Activated CD4-positive, alpha-beta T cell treated with anti-CD3 and anti-CD28 coated beads, Interleukin-2, amount 10 ng/mL, durations not matched to agents 7 days and 5 days (primary cell): Measurements from ENCODE around the gene EME1. TPM values are rescaled to one million over a fixed set of nuclear protein-coding genes. Genes with fewer than 3 reads are reported as not detected.
"Not testable (repeated sequence)": the region's sequence is repeated elsewhere in the genome, so short reads cannot be mapped to it uniquely, and the experiment has no call there.

Experiments used
- CTCF ChIA-PET: fragments of 350-600 bp; sonication (Branson Sonifier 250); formaldehyde crosslinking; loops from one replicate; lab custom pipeline; 2021; ENCODE audit warnings: antibody characterized with exemption; lab: Charles Lee
- POLR2A ChIA-PET: fragments of 350-600 bp; sonication (Branson Sonifier 250); formaldehyde crosslinking; loops from one replicate; lab custom pipeline; 2021; ENCODE audit warnings: antibody characterized with exemption; lab: Charles Lee
- DNase-seq: peaks from one replicate; pipeline ENCODE4 v3.0.0-alpha.2; 2020
- H3K27ac Mint-ChIP-seq: one replicate; pipeline ENCODE4 v1.8.0; 2021; ENCODE audit warnings: mild to moderate bottlenecking, moderate library complexity, mixed read lengths
- H3K27me3 Mint-ChIP-seq: one replicate; pipeline ENCODE4 v1.8.0; 2021; ENCODE audit warnings: mixed read lengths
- H3K36me3 Mint-ChIP-seq: one replicate; pipeline ENCODE4 v1.8.0; 2021; ENCODE audit warnings: low read depth, mixed read lengths
- H3K4me1 Mint-ChIP-seq: one replicate; pipeline ENCODE4 v1.8.0; 2021; ENCODE audit warnings: mixed read lengths
- H3K4me3 Mint-ChIP-seq: one replicate; pipeline ENCODE4 v1.8.0; 2021; ENCODE audit warnings: mild to moderate bottlenecking, moderate library complexity, mixed read lengths
- H3K9me3 Mint-ChIP-seq: one replicate; pipeline ENCODE4 v1.8.0; 2021; ENCODE audit warnings: mixed read lengths
- total RNA-seq, 2 experiments: library from RNA; stranded (reverse); gene quantifications; one replicate each; pipeline ENCODE4 v1.2.3, GENCODE V29; 2021

The EME1 gene
- total RNA-seq, 2 experiments from 2014 or later, result 19.9 to 21.8 TPM

DNA sequence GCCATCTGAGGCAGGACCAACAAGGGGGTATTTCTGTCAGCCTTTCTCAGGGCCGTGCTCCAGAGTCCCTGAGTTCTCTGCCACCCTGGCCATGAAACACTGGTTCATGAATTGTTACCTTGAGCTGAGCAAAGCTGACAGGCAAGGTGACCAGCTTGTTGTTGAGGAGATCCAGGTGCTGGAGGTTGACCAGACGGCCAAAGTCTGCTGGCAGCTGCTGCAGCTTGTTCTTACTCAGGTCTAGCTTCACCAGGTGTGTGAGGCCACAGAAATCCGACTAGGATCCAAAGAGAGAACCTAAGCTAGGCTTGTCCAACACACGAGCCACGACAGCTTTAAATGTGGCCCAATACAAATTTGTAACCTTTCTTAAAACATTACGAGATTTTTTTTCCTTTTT is 19.6 kb downstream of the EME1 start:
- CTCF ChIA-PET, result interaction anchor here (0.6 to 5.4 kb wide), 4 partner anchors 9 to 119 kb away, joined by 3 to 16 read pairs (median 4); no protein-coding TSS in a partner anchor
- Mint-ChIP-seq H3K36me3 (peaks cover 60% of the 10 kb centered on the region), H3K9me3 (no peaks in the 10 kb centered on the region), H3K4me1 (peaks cover 28% of the 10 kb centered on the region), H3K27ac (no peak overlapping the region), H3K27me3 (no peaks in the 10 kb centered on the region), H3K4me3 (no peak overlapping the region)
- DNase-seq, result no peak
- POLR2A ChIA-PET, result no interaction called here

DNA sequence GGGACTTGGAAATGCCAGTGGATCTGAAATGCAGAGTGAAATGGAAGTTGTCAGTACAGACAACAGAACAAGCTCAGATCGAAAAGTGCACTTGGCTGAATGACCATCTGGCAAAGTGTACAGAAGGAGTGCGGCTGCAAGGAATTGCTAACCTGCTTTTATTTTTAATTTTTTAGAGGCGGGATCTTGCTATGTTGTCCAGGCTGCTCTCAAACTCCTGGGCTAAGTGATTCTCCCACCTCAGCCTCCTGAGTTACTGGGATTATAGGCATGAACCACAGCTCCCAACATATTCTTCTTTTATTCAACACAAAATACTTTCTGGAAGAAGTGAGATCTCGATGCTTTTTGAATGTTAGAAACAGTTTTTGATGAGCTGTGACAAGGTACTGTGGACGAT is 20.7 kb downstream of the EME1 start:
- no peaks in the 10 kb centered on the region for H3K27me3 Mint-ChIP-seq
- H3K9me3 Mint-ChIP-seq, result no peaks in the 10 kb centered on the region
- H3K4me3 Mint-ChIP-seq, result no peak overlapping the region
- H3K27ac Mint-ChIP-seq, result no peak overlapping the region
- peaks cover 33% of the 10 kb centered on the region for H3K4me1 Mint-ChIP-seq
- H3K36me3 Mint-ChIP-seq, result peaks cover 50% of the 10 kb centered on the region
- ChIA-PET POLR2A (no interaction called here), CTCF (interaction anchor here (5.4 kb wide), 1 partner anchor 13 kb away, joined by 16 read pairs; no protein-coding TSS in a partner anchor)
- DNase-seq, result no peak

DNA sequence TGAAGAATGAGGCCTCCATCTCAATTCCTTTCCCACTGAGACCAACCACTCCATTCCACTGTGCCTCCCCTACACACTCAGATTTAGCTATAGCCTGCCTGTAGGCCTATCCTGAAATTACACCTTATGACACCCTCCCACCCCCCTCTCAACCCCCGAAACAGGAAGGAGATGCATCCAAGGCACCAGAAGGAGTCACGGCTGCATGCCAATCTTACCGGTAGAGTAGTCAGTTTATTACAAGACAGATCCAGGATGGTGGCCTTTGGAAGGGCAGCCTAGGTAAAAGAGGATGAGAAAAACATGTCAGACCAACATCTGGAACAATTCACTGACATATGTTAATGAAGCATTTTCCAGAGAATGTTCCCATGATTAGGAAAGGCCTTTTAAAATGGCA is 21.7 kb downstream of the EME1 start:
- H3K4me1 Mint-ChIP-seq, result peaks cover 33% of the 10 kb centered on the region
- DNase-seq, result no peak
- ChIA-PET CTCF (no interaction called here), POLR2A (no interaction called here)
- no peaks in the 10 kb centered on the region for H3K27me3 Mint-ChIP-seq
- H3K27ac Mint-ChIP-seq, result no peak overlapping the region
- peak overlapping the region; percentile 1 for H3K4me3 Mint-ChIP-seq
- H3K9me3 Mint-ChIP-seq, result no peaks in the 10 kb centered on the region
- peaks cover 42% of the 10 kb centered on the region for H3K36me3 Mint-ChIP-seq

DNA sequence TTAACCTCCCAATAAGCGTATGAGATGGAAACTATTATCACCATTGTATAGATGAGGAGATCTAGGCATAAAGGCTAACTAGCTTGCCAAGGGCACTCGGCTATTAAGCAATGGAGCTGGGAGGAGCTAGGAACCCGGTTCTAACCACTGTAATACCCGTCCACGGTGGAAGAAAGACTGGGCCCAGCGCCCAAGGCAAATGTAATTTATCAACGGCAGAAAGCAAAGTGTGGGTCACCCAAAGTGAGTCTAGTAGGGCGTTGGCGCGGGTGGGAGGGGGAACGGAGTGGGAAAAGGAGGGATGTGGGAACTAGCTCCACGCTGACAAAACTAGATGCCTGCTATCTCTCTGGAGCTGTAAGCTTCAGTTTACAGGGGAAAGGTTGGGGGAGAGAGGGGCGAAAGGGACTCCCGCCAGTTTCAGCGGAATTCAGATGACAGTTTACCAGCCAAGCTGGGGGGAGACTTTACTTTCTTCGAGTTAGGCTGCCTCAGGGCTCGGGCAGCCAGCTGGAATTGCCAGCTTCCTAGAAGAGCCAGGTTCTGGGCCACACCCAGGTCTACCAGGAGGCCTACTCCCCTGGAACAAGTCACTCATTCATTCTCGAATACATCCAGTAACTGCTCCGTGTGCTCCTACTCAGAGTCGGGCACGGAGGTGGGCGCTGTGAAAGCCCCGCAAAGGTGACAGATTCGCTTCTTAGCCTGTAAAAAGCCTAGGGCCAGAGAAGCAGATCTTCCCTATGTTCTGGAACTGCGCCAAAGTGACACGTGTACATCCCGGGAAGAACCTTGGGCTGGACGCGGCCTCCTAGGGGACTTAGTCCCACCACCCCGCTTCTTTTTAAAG is 23.5 kb downstream of the EME1 start:
- ChIA-PET CTCF (interaction anchor here (0.5 to 4.1 kb wide), 58 partner anchors 8 to 1530 kb away, joined by 3 to 76 read pairs (median 4); partner anchors contain the start of genes EME1, MRPL27, PPP1R9B and XYLT2), POLR2A (interaction anchor here (0.6 to 0.9 kb wide), 2 partner anchors 30 to 135 kb away, joined by 3 to 4 read pairs; partner anchors contain the start of gene ACSF2)
- H3K9me3 Mint-ChIP-seq, result no peaks in the 10 kb centered on the region
- H3K4me3 Mint-ChIP-seq, result peak overlapping the region; percentile 80
- peaks cover 33% of the 10 kb centered on the region for H3K4me1 Mint-ChIP-seq
- peaks cover 34% of the 10 kb centered on the region for H3K36me3 Mint-ChIP-seq
- peak overlapping the region; percentile 89 for H3K27ac Mint-ChIP-seq
- DNase-seq, result no peak
- no peaks in the 10 kb centered on the region for H3K27me3 Mint-ChIP-seq

DNA sequence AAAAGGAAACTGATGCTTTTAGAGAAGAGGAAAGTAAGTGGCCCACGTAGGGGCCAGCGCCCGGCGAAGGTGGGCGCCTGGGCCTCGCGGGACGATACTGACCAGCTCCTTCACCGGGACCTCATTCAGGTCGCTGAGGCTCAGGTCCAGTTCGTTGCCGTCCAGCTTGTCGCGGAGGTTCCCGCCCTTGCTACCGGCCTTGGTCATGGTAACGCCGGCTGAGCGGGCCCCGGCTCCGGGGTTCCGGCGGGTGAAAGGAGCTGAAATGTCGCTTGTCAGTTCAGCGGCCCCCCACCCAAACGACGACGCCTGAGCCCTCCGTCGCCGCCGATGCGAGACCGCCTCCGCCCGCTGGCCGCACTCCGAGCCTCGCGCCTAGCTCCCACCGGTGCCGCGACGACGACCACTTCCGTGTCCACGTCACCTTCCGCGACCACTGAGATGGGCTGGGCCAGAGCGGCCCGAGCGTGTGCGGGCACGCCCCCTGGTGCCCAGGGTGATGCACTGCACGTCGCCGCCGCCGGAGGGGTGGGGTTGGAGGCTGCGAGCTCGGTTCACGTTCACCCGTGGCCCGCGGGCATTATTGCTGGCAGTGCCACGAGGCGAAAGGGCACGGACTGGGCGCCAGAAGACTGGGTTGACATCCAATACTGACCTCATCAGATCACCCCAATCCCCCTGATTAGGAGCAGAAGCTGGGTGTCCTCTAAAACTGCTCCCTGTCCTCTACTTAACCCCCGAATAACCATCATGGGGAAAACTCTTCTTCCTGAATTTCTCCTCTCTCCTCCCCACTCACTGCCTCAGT is 24.3 kb downstream of the EME1 start, which contains the start of gene LRRC59:
TSS of gene LRRC59 (minus strand) at position 413 of the 808 bp plus-strand sequence. CDS start at position 207, 206 bp downstream.
- H3K27ac Mint-ChIP-seq, result peak within 1 kb of the TSS; percentile 89

DNA sequence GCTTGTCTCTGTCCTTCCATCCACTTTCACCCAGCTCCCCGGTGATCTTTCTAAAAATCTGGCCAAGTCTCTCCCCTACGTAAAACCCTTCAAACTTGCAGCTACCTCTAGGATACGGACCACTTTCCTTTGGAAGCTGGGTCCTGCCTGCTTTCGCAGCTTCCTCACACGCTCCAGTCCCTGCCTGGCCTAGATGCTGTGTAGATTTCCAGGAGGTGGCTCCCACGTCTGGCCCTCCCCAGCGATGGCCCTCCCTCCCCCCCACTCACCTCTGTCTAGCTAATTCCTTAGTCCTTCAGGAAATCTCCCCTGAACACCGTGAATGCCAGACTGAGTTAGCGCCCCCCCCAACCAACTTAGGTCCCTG is 24.9 kb downstream of the EME1 start:
- H3K27me3 Mint-ChIP-seq, result no peaks in the 10 kb centered on the region
- DNase-seq, result no peak
- no peaks in the 10 kb centered on the region for H3K9me3 Mint-ChIP-seq
- peak overlapping the region; percentile 80 for H3K4me3 Mint-ChIP-seq
- POLR2A ChIA-PET, result interaction anchor here (0.8 kb wide), 1 partner anchor 123 kb away, joined by 4 read pairs; no protein-coding TSS in a partner anchor
- H3K4me1 Mint-ChIP-seq, result peaks cover 33% of the 10 kb centered on the region
- CTCF ChIA-PET, result interaction anchor here (0.8 to 4.1 kb wide), 42 partner anchors 9 to 382 kb away, joined by 3 to 76 read pairs (median 5); partner anchors contain the start of genes EME1, MRPL27, PPP1R9B and XYLT2
- H3K27ac Mint-ChIP-seq, result peak overlapping the region; percentile 89
- H3K36me3 Mint-ChIP-seq, result peaks cover 21% of the 10 kb centered on the region

More for the DNA sequence above, 24.3 kb downstream of the EME1 start, which contains the start of gene LRRC59:
- peak; percentile 93 for DNase-seq
- CTCF ChIA-PET, result interaction anchor here (0.6 to 4.1 kb wide), 57 partner anchors 9 to 1531 kb away, joined by 3 to 76 read pairs (median 4); partner anchors contain the start of genes EME1, MRPL27, PPP1R9B and XYLT2
- Mint-ChIP-seq H3K4me3 (peak within 1 kb of the TSS; percentile 80), H3K27me3 (no peaks in the 10 kb centered on the region), H3K36me3 (peaks cover 25% of the 10 kb centered on the region), H3K9me3 (no peaks in the 10 kb centered on the region), H3K4me1 (peaks cover 33% of the 10 kb centered on the region)
- POLR2A ChIA-PET, result interaction anchor here (0.8 to 0.9 kb wide), 2 partner anchors 29 to 122 kb away, joined by 3 to 4 read pairs; partner anchors contain the start of gene ACSF2

DNA sequence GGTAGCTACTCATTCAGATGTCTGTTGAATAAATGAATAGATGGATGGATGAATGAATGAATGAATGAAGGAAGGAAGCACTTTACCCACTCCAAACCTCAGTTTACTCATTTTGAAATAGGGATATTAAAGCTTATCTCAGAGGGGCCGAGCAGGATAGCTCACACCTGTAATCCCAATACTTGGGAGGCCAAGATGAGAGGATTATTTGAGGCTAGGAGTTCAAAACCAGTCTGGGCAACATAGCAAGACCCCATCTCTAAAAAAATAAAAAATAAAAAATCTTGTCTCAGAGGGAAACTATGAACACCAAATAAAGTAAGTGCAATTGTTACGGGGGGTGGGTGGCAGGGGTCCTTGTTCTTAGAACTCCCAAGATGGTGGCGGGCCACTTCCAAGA is 25.6 kb downstream of the EME1 start:
- H3K36me3 Mint-ChIP-seq, result peaks cover 14% of the 10 kb centered on the region
- H3K27me3 Mint-ChIP-seq, H3K4me3 Mint-ChIP-seq, H3K27ac Mint-ChIP-seq, POLR2A ChIA-PET, H3K9me3 Mint-ChIP-seq, DNase-seq: not testable (repeated sequence)
- peaks cover 30% of the 10 kb centered on the region for H3K4me1 Mint-ChIP-seq
- CTCF ChIA-PET, result interaction anchor here (1.1 to 4.1 kb wide), 9 partner anchors 8 to 73 kb away, joined by 3 to 76 read pairs (median 11); partner anchors contain the start of genes EME1 and MRPL27

DNA sequence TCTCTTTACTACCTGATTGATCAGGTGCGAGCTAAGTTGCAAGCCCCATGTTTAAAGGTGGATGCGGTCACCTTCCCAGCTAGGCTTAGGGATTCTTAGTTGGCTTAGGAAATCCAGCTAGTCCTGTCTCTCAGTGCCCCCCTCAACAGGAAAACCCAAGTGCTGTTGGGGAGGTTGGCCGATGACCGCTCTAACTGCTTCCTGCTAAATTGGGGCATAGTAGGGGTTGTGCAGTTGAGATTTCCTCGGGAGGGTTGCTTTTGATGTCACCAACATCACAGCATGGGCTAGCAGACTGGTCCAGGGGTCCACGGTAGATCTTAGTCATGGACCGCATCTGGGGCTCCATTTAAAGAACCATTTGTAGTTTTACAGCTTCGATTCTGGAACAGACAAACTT is 26.6 kb downstream of the EME1 start:
- DNase-seq, H3K4me3 Mint-ChIP-seq, H3K9me3 Mint-ChIP-seq, H3K36me3 Mint-ChIP-seq, H3K27ac Mint-ChIP-seq, POLR2A ChIA-PET, H3K27me3 Mint-ChIP-seq: not testable (repeated sequence)
- CTCF ChIA-PET, result interaction anchor here (1.3 kb wide), 1 partner anchor 28 kb away, joined by 3 read pairs; no protein-coding TSS in a partner anchor
- H3K4me1 Mint-ChIP-seq, result peaks cover 26% of the 10 kb centered on the region

DNA sequence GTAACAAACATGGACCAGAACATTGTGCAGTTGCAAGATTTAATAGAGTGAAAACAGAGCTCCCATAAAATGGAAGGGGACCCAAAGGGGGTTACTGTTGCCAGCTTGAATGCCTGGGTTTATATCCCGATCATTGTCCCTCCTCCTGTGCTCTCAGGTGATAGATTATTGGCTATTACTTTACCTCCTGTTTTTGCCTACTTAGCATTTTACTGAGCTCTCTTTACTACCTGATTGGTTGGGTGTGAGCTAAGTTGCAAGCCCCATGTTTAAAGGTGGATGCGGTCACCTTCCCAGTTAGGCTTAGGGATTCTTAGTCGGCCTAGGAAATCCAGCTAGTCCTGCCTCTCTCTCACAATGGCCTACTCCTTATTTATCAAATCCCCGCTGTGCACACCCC is 32.3 kb downstream of the EME1 start:
- POLR2A ChIA-PET, DNase-seq, H3K27me3 Mint-ChIP-seq, H3K27ac Mint-ChIP-seq, H3K4me3 Mint-ChIP-seq, H3K9me3 Mint-ChIP-seq, H3K36me3 Mint-ChIP-seq, H3K4me1 Mint-ChIP-seq: not testable (repeated sequence)
- CTCF ChIA-PET, result interaction anchor here (5.0 kb wide), 1 partner anchor 8 kb away, joined by 32 read pairs; the partner anchor contains the start of gene LRRC59

DNA sequence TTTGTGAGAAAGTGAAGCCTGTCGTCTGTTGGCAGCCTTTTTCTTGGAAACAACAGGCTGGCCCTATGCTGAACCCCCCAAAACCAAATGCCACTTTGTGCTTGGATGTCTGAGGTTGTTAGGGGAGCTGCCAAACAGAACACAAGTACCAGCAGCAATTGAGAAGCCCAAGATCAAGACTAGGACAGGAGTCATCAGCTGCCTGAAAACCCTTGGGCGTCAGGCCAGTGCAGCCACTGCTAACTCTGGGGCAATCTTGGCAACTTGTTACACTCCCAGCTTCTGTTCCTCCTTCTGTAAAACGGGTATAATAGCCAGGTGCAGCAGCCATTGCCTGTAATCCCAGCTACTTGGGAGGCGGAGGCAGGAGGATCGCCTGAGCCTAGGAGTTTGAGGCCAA is 33.5 kb downstream of the EME1 start:
- H3K36me3 Mint-ChIP-seq, result no peaks in the 10 kb centered on the region
- H3K4me3 Mint-ChIP-seq, result no peak overlapping the region
- no peak for DNase-seq
- no peaks in the 10 kb centered on the region for H3K4me1 Mint-ChIP-seq
- H3K9me3 Mint-ChIP-seq, result no peaks in the 10 kb centered on the region
- H3K27ac Mint-ChIP-seq, result no peak overlapping the region
- ChIA-PET CTCF (interaction anchor here (5.0 kb wide), 1 partner anchor 10 kb away, joined by 32 read pairs; the partner anchor contains the start of gene LRRC59), POLR2A (interaction anchor here (0.6 kb wide), 1 partner anchor 307 kb away, joined by 3 read pairs; no protein-coding TSS in a partner anchor)
- peaks cover 9% of the 10 kb centered on the region for H3K27me3 Mint-ChIP-seq

DNA sequence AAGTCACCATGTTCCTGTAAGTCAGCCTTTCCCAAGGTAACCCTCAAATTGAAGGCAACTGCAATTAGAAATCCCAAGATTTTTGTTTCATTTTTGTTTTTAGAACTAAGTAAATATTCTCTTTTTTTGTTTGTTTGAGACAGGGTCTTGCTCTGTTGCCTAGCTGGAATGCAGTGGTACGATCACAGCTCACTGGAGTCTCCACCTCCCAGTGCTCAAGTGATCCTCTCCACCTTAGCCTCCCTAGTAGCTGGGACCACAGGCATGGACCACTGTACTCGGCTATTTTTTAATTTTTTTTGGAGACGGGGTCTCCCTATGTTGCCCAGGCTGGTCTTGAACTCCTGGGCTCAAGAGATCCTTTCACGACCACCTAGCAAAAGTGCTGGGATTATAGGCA is 34.9 kb downstream of the EME1 start:
- H3K9me3 Mint-ChIP-seq, result no peaks in the 10 kb centered on the region
- no peak for DNase-seq
- no peaks in the 10 kb centered on the region for H3K36me3 Mint-ChIP-seq
- H3K4me3 Mint-ChIP-seq, result no peak overlapping the region
- no peaks in the 10 kb centered on the region for H3K4me1 Mint-ChIP-seq
- ChIA-PET CTCF (interaction anchor here (5.0 kb wide), 1 partner anchor 11 kb away, joined by 32 read pairs; the partner anchor contains the start of gene LRRC59), POLR2A (no interaction called here)
- peaks cover 16% of the 10 kb centered on the region for H3K27me3 Mint-ChIP-seq
- H3K27ac Mint-ChIP-seq, result no peak overlapping the region
